Activated CD4-positive, alpha-beta memory T cell treated with anti-CD3 and anti-CD28 coated beads for 36 hours (primary cell): ENCODE data around the gene NSG2. TPM values are rescaled to one million over a fixed set of nuclear protein-coding genes. Genes with fewer than 3 reads are reported as not detected.
"Not testable (repeated sequence)": the region's sequence is repeated elsewhere in the genome, so short reads cannot be mapped to it uniquely, and the experiment has no call there.

Experiments used
- CTCF ChIA-PET: fragments of 350-600 bp; sonication (Branson Sonifier 250); formaldehyde crosslinking; loops from one replicate; lab custom pipeline; 2021; ENCODE audit warnings: antibody characterized with exemption, inconsistent platforms; lab: Charles Lee
- POLR2A ChIA-PET: fragments of 350-600 bp; sonication (Branson Sonifier 250); formaldehyde crosslinking; loops from one replicate; lab custom pipeline; 2021; ENCODE audit warnings: antibody characterized with exemption; lab: Charles Lee
- DNase-seq: peaks from one replicate; pipeline ENCODE4 v3.0.0-alpha.2; 2020
- H3K27ac Mint-ChIP-seq: one replicate; pipeline ENCODE4 v1.8.0; 2021; ENCODE audit warnings: mixed read lengths
- H3K27me3 Mint-ChIP-seq: one replicate; pipeline ENCODE4 v1.8.0; 2021; ENCODE audit warnings: mixed read lengths
- H3K36me3 Mint-ChIP-seq: one replicate; pipeline ENCODE4 v1.8.0; 2021; ENCODE audit warnings: mixed read lengths
- H3K4me1 Mint-ChIP-seq: one replicate; pipeline ENCODE4 v1.8.0; 2021; ENCODE audit warnings: low read depth, mixed read lengths
- H3K4me3 Mint-ChIP-seq: one replicate; pipeline ENCODE4 v1.8.0; 2021; ENCODE audit warnings: mild to moderate bottlenecking, mixed read lengths
- H3K9me3 Mint-ChIP-seq: one replicate; pipeline ENCODE4 v1.8.0; 2021; ENCODE audit warnings: mixed read lengths
- intact Hi-C: fragments of 100-400 bp; cut with micrococcal nuclease; formaldehyde crosslinking; loops from one replicate; pipeline ENCODE4 v1.15.1; 2023
- total RNA-seq, 2 experiments: library from RNA; stranded (reverse); gene quantifications; one replicate each; pipeline ENCODE4 v1.2.3, GENCODE V29; 2021

NSG2 gene
- total RNA-seq, 2 experiments from 2014 or later = not detected

GRCh38 chr5:174147012-174147411 is 101.5 kb downstream of the NSG2 start:
- H3K27ac Mint-ChIP-seq, POLR2A ChIA-PET, H3K4me3 Mint-ChIP-seq, H3K4me1 Mint-ChIP-seq, DNase-seq, H3K36me3 Mint-ChIP-seq, H3K9me3 Mint-ChIP-seq, H3K27me3 Mint-ChIP-seq, CTCF ChIA-PET, intact Hi-C loops: not testable (repeated sequence)

GRCh38 chr5:174147551-174147950 is 102.0 kb downstream of the NSG2 start:
- Mint-ChIP-seq H3K36me3 (no peaks in the 10 kb centered on the region), H3K27ac (no peak overlapping the region), H3K9me3 (no peaks in the 10 kb centered on the region), H3K27me3 (peaks cover 2% of the 10 kb centered on the region), H3K4me3 (no peak overlapping the region), H3K4me1 (peaks cover 8% of the 10 kb centered on the region)
- POLR2A ChIA-PET = no interaction called here
- CTCF ChIA-PET = no interaction called here
- intact Hi-C loops = no loop called here
- DNase-seq = no peak

- no peak overlapping the region for H3K4me3 Mint-ChIP-seq
- H3K27me3 Mint-ChIP-seq = peaks cover 2% of the 10 kb centered on the region
- H3K4me1 Mint-ChIP-seq = peaks cover 8% of the 10 kb centered on the region
- no peaks in the 10 kb centered on the region for H3K9me3 Mint-ChIP-seq
- POLR2A ChIA-PET = no interaction called here
- CTCF ChIA-PET = no interaction called here
- H3K36me3 Mint-ChIP-seq = no peaks in the 10 kb centered on the region
- intact Hi-C loops = no loop called here
- H3K27ac Mint-ChIP-seq = no peak overlapping the region
- no peak for DNase-seq
Observed at GRCh38 chr5:174148721-174149120, 103.2 kb downstream of the NSG2 start.

GRCh38 chr5:174149426-174149825 is 103.9 kb downstream of the NSG2 start:
- H3K36me3 Mint-ChIP-seq = no peaks in the 10 kb centered on the region
- ChIA-PET POLR2A (no interaction called here), CTCF (no interaction called here)
- no peak overlapping the region for H3K27ac Mint-ChIP-seq
- intact Hi-C loops = no loop called here
- H3K9me3 Mint-ChIP-seq = peaks cover 3% of the 10 kb centered on the region
- no peak for DNase-seq
- H3K4me3 Mint-ChIP-seq = no peak overlapping the region
- H3K27me3 Mint-ChIP-seq = peaks cover 2% of the 10 kb centered on the region
- H3K4me1 Mint-ChIP-seq = peaks cover 8% of the 10 kb centered on the region

GRCh38 chr5:174149989-174150388 is 104.5 kb downstream of the NSG2 start:
- no peak overlapping the region for H3K27ac Mint-ChIP-seq
- H3K4me1 Mint-ChIP-seq = peaks cover 7% of the 10 kb centered on the region
- no peak for DNase-seq
- H3K36me3 Mint-ChIP-seq = no peaks in the 10 kb centered on the region
- intact Hi-C loops = no loop called here
- H3K4me3 Mint-ChIP-seq = no peak overlapping the region
- peaks cover 7% of the 10 kb centered on the region for H3K9me3 Mint-ChIP-seq
- ChIA-PET CTCF (no interaction called here), POLR2A (no interaction called here)
- H3K27me3 Mint-ChIP-seq = peaks cover 2% of the 10 kb centered on the region

GRCh38 chr5:174151599-174152181 is 106.2 kb downstream of the NSG2 start:
- H3K27me3 Mint-ChIP-seq = peaks cover 2% of the 10 kb centered on the region
- no peak overlapping the region for H3K27ac Mint-ChIP-seq

GRCh38 chr5:174154559-174154958 is 109.1 kb downstream of the NSG2 start:
- CTCF ChIA-PET = no interaction called here
- Mint-ChIP-seq H3K27me3 (peaks cover 2% of the 10 kb centered on the region), H3K4me3 (no peak overlapping the region), H3K36me3 (no peaks in the 10 kb centered on the region), H3K27ac (no peak overlapping the region), H3K4me1 (no peaks in the 10 kb centered on the region), H3K9me3 (peaks cover 23% of the 10 kb centered on the region)
- no peak for DNase-seq
- POLR2A ChIA-PET = no interaction called here
- intact Hi-C loops = no loop called here

More at GRCh38 chr5:174151599-174152181, 106.2 kb downstream of the NSG2 start:
- Mint-ChIP-seq H3K9me3 (peaks cover 14% of the 10 kb centered on the region), H3K4me1 (no peaks in the 10 kb centered on the region), H3K36me3 (no peaks in the 10 kb centered on the region), H3K4me3 (no peak overlapping the region)
- CTCF ChIA-PET = no interaction called here
- intact Hi-C loops = no loop called here
- DNase-seq = no peak
- POLR2A ChIA-PET = no interaction called here

- Mint-ChIP-seq H3K9me3 (peaks cover 23% of the 10 kb centered on the region), H3K27ac (no peak overlapping the region), H3K4me3 (no peak overlapping the region), H3K27me3 (peaks cover 2% of the 10 kb centered on the region), H3K4me1 (no peaks in the 10 kb centered on the region), H3K36me3 (no peaks in the 10 kb centered on the region)
- intact Hi-C loops = no loop called here
- POLR2A ChIA-PET = no interaction called here
- DNase-seq = no peak
- CTCF ChIA-PET = no interaction called here
Observed at GRCh38 chr5:174155281-174155680, 109.8 kb downstream of the NSG2 start.

GRCh38 chr5:174155706-174156105 is 110.2 kb downstream of the NSG2 start:
- H3K27ac Mint-ChIP-seq = no peak overlapping the region
- CTCF ChIA-PET = no interaction called here
- H3K27me3 Mint-ChIP-seq = peaks cover 2% of the 10 kb centered on the region
- H3K9me3 Mint-ChIP-seq = peaks cover 23% of the 10 kb centered on the region
- no peak overlapping the region for H3K4me3 Mint-ChIP-seq
- H3K36me3 Mint-ChIP-seq = no peaks in the 10 kb centered on the region
- no peak for DNase-seq
- intact Hi-C loops = no loop called here
- POLR2A ChIA-PET = no interaction called here
- no peaks in the 10 kb centered on the region for H3K4me1 Mint-ChIP-seq

- Mint-ChIP-seq H3K36me3 (no peaks in the 10 kb centered on the region), H3K27me3 (peaks cover 2% of the 10 kb centered on the region), H3K9me3 (peaks cover 23% of the 10 kb centered on the region), H3K27ac (no peak overlapping the region), H3K4me1 (no peaks in the 10 kb centered on the region), H3K4me3 (no peak overlapping the region)
- ChIA-PET POLR2A (no interaction called here), CTCF (no interaction called here)
- DNase-seq = no peak
- intact Hi-C loops = no loop called here
Observed at GRCh38 chr5:174157048-174157447, 111.5 kb downstream of the NSG2 start.

Other genes with a start within 250 kb of the NSG2 start
- gene CPEB4, start 157.4 kb upstream of the NSG2 start, total RNA-seq = 10 to 100 TPM; 11.4 to 11.9 TPM
- not detected for gene C5orf47, start 56.5 kb upstream of the NSG2 start, total RNA-seq